Osteoblast (primary cell): ENCODE data around the gene KRT20. TPM values are rescaled to one million over a fixed set of nuclear protein-coding genes. Genes with fewer than 3 reads are reported as not detected.

Source experiments
- DNase-seq: peaks from one replicate; pipeline ENCODE4 v3.0.0; 2011; ENCODE audit warnings: low spot score, mixed read lengths; ENCODE audit not compliant: insufficient read length; ENCODE audit errors: missing footprints
- H2AFZ ChIP-seq: 2 replicates; pipeline ENCODE4 v1.6.0; 2011; ENCODE audit warnings: mild to moderate bottlenecking, low read length
- H3K27ac ChIP-seq: 2 replicates; pipeline ENCODE4 v1.5.1; 2011; ENCODE audit warnings: mild to moderate bottlenecking, low read depth, low read length, moderate library complexity
- H3K27me3 ChIP-seq: 2 replicates; pipeline ENCODE4 v1.6.0; 2012; ENCODE audit warnings: mild to moderate bottlenecking, control low read depth, inconsistent platforms, low read length, moderate library complexity; ENCODE audit not compliant: insufficient read depth
- H3K36me3 ChIP-seq: 2 replicates; pipeline ENCODE4 v1.5.1; 2011; ENCODE audit warnings: mild to moderate bottlenecking, low read length, control low read depth, moderate library complexity; ENCODE audit not compliant: insufficient read depth
- H3K4me1 ChIP-seq: 2 replicates; pipeline ENCODE4 v1.5.1; 2011; ENCODE audit warnings: mild to moderate bottlenecking, low read length, control low read depth, moderate library complexity; ENCODE audit not compliant: insufficient read depth
- H3K4me2 ChIP-seq: 2 replicates; pipeline ENCODE4 v1.6.0; 2011; ENCODE audit warnings: mild to moderate bottlenecking, low read length; ENCODE audit not compliant: insufficient read depth
- H3K4me3 ChIP-seq: fragments of 200-600 bp; sonication (generic); 3 replicates; pipeline ENCODE4 v1.5.1; 2012; ENCODE audit warnings: mild to moderate bottlenecking, low read length, inconsistent platforms; ENCODE audit not compliant: insufficient read depth
- H3K79me2 ChIP-seq: 2 replicates; pipeline ENCODE4 v1.6.0; 2012; ENCODE audit warnings: mild to moderate bottlenecking, low read length, control low read depth, inconsistent platforms; ENCODE audit not compliant: insufficient read depth
- H3K9me3 ChIP-seq: 2 replicates; pipeline ENCODE4 v1.5.1; 2011; ENCODE audit warnings: low read depth, low read length, control low read depth
- H4K20me1 ChIP-seq: 2 replicates; pipeline ENCODE4 v1.6.0; 2012; ENCODE audit warnings: mild to moderate bottlenecking, low read length, control low read depth; ENCODE audit not compliant: insufficient read depth
- CTCF ChIP-seq: IDR thresholded peaks from 2 replicates; pipeline ENCODE4 v1.5.1; 2011; ENCODE audit warnings: mild to moderate bottlenecking, low read depth, low read length, moderate library complexity; ENCODE audit errors: extremely low read depth
- total RNA-seq: library from RNA; depleted of rRNA; stranded (reverse); fragments of >200 nt; gene quantifications from 2 replicates; pipeline ENCODE4 v1.2.3, GENCODE V29; 2012

KRT20 gene
- total RNA-seq, 1 donor, result not detected

DNA sequence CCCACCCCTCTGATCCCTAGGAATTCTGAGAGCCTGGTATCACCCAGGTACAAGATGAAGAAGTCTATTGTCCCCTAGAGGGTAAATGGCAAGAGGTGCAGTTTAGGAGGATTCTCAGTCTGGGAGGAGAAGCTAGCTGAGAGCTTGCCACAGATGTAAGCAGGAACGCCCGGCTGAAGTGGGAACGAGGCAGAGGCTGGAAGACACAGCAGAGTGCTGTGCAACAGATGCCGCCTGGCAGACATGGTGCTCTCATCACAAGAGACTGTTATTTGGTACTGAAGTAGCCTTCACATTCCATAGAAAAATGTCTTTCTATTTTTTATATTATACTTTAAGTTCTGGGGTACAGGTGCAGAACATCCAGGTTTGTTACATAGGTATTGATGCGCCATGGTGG lies 20.3 kb upstream of the KRT20 start:
- Histone ChIP-seq H3K27me3 (no peaks in the 10 kb centered on the region), H3K36me3 (no peaks in the 10 kb centered on the region), H3K27ac (no peak overlapping the region), H3K4me3 (no peak overlapping the region), H3K4me2 (no peak overlapping the region), H3K4me1 (peaks cover 41% of the 10 kb centered on the region), H2AFZ (no peak overlapping the region), H3K9me3 (no peaks in the 10 kb centered on the region), H3K79me2 (no peaks in the 10 kb centered on the region), H4K20me1 (no peaks in the 10 kb centered on the region)
- TF ChIP-seq CTCF, result no peak
- DNase-seq, result no peak

- H3K4me1 ChIP-seq, result peaks cover 22% of the 10 kb centered on the region
- TF ChIP-seq CTCF, result no peak
- H3K27ac ChIP-seq, result peak overlapping the region; percentile 74
- no peaks in the 10 kb centered on the region for H3K27me3 ChIP-seq
- H3K4me2 ChIP-seq, result peak overlapping the region; percentile 56
- no peaks in the 10 kb centered on the region for H4K20me1 ChIP-seq
- H3K79me2 ChIP-seq, result no peaks in the 10 kb centered on the region
- no peak for DNase-seq
- H3K4me3 ChIP-seq, result peak overlapping the region; percentile 14
- H3K9me3 ChIP-seq, result no peaks in the 10 kb centered on the region
- H2AFZ ChIP-seq, result peak overlapping the region; percentile 22
- H3K36me3 ChIP-seq, result no peaks in the 10 kb centered on the region
Observed at GRCh38 chr17:40903129-40903847, 18.2 kb upstream of the KRT20 start.

- Histone ChIP-seq H3K4me3 (no peak overlapping the region), H3K27ac (peak overlapping the region; percentile 74), H3K36me3 (no peaks in the 10 kb centered on the region), H3K4me1 (peaks cover 22% of the 10 kb centered on the region), H2AFZ (peak overlapping the region; percentile 22), H3K4me2 (peak overlapping the region; percentile 56), H3K9me3 (no peaks in the 10 kb centered on the region), H4K20me1 (no peaks in the 10 kb centered on the region), H3K79me2 (no peaks in the 10 kb centered on the region), H3K27me3 (no peaks in the 10 kb centered on the region)
- DNase-seq, result no peak
- TF ChIP-seq CTCF, result no peak
Observed at GRCh38 chr17:40902498-40902897, 17.5 kb upstream of the KRT20 start.

GRCh38 chr17:40901981-40902474 lies 17.0 kb upstream of the KRT20 start:
- no peaks in the 10 kb centered on the region for H3K9me3 ChIP-seq
- H3K4me3 ChIP-seq, result no peak overlapping the region
- H3K4me2 ChIP-seq, result peak overlapping the region; percentile 56
- H3K27ac ChIP-seq, result peak overlapping the region; percentile 74
- H3K27me3 ChIP-seq, result no peaks in the 10 kb centered on the region
- TF ChIP-seq CTCF, result no peak
- peak; percentile 66 for DNase-seq
- peak overlapping the region; percentile 27 for H2AFZ ChIP-seq
- no peaks in the 10 kb centered on the region for H3K36me3 ChIP-seq
- no peaks in the 10 kb centered on the region for H3K79me2 ChIP-seq
- no peaks in the 10 kb centered on the region for H4K20me1 ChIP-seq
- peaks cover 22% of the 10 kb centered on the region for H3K4me1 ChIP-seq
